Activated CD4-positive, alpha-beta T cell treated with anti-CD3 and anti-CD28 coated beads for 48 hours (primary cell): ENCODE results near the gene PML.
A peak's percentile ranks its signal among the peaks of the same experiment; 100 is the strongest.
"Not testable (repeated sequence)": the region's sequence is repeated elsewhere in the genome, so short reads cannot be mapped to it uniquely, and the experiment has no call there.

Experiments
- DNase-seq: peaks from one replicate; pipeline ENCODE4 v3.0.0-alpha.2; 2020

The PML gene

GRCh38 chr15:73959801-73960200 lies 34.7 kb upstream of the PML start:
- DNase-seq = no peak

GRCh38 chr15:73960472-73961070 lies 33.9 kb upstream of the PML start:
- not testable (repeated sequence) for DNase-seq

GRCh38 chr15:73962433-73962832 lies 32.1 kb upstream of the PML start:
- no peak for DNase-seq

GRCh38 chr15:73964736-73965093 lies 29.8 kb upstream of the PML start:
- DNase-seq = peak; percentile 93

GRCh38 chr15:73965094-73965757 lies 29.3 kb upstream of the PML start:
- DNase-seq = peak; percentile 80

- DNase-seq = peak; percentile 21
Measured at GRCh38 chr15:73965758-73966113, 28.8 kb upstream of the PML start.

GRCh38 chr15:73968461-73968860 lies 26.1 kb upstream of the PML start:
- DNase-seq = no peak

GRCh38 chr15:73969151-73969759 lies 25.3 kb upstream of the PML start:
- no peak for DNase-seq

- DNase-seq = peak; percentile 89
Measured at GRCh38 chr15:73972984-73973682, 21.4 kb upstream of the PML start.

GRCh38 chr15:73973683-73974200 lies 20.8 kb upstream of the PML start:
- not testable (repeated sequence) for DNase-seq

GRCh38 chr15:73975440-73976125 lies 18.9 kb upstream of the PML start:
- peak; percentile 58 for DNase-seq

GRCh38 chr15:73978896-73979295 lies 15.6 kb upstream of the PML start:
- DNase-seq = no peak

GRCh38 chr15:73979636-73980035 lies 14.9 kb upstream of the PML start:
- DNase-seq = no peak

- DNase-seq = no peak
Measured at GRCh38 chr15:73981761-73982221, 12.7 kb upstream of the PML start.

GRCh38 chr15:73982222-73982962 lies 12.1 kb upstream of the PML start:
- peak; percentile 70 for DNase-seq

- DNase-seq = no peak
Measured at GRCh38 chr15:73983211-73983727, 11.2 kb upstream of the PML start.

GRCh38 chr15:73983773-73984172 lies 10.7 kb upstream of the PML start:
- no peak for DNase-seq

- DNase-seq = no peak
Measured at GRCh38 chr15:73984208-73984979, 10.1 kb upstream of the PML start.

- no peak for DNase-seq
Measured at GRCh38 chr15:73985101-73985873, 9.2 kb upstream of the PML start.

GRCh38 chr15:73986055-73986775 lies 8.3 kb upstream of the PML start:
- no peak for DNase-seq
